ENCODE measurements around the gene KLF16.

DNA sequence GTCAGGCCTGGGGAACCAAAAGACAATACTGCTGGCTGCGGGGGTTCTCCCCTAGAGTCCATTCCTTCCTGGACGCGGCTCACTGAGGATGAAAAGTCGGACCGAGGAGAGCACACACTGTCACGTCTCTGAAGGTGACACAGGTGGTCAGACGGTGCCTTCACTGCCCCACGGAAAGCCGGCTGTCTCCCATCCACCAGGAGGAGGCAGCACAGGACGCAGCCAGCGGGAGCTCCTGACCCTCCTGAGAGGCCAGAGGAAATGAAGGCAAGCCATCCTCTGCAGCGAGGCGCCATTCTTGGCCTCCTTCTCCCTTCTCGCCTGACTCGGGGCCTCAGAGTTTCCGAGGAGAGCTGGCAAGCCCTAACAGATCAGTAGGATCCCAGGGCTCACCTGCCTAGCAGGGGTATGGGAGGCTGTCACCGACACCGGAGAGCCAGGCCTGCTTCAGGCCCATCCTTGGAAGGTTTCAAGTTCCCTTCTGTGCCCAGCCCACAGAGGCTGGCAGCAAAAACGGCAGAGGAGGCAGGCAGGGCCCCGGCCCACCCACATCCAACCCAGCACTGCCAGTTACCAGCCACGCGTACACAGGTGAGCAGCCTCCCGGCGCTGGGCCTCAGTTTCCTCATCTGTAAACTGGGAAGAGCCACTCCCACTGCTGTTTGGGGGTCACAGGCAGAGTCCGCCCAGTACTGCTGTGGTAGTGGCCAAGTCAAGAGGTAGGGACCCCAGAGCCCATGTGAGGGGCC lies 19.6 kb downstream of the KLF16 start:
- TF ChIP-seq, protein P1, sequence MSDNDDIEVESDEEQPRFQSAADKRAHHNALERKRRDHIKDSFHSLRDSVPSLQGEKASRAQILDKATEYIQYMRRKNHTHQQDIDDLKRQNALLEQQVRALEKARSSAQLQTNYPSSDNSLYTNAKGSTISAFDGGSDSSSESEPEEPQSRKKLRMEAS (CRISPR knock-in tag; IDR thresholded peaks at IDR 0.05), result no peak
- TF ChIP-seq NR2C2 (CRISPR knock-in tag; IDR thresholded peaks at IDR 0.05) (no peak), TEAD4 (CRISPR knock-in tag; IDR thresholded peaks at IDR 0.05) (no peak), SOX15 (CRISPR knock-in tag; IDR thresholded peaks at IDR 0.05) (no peak), TP53 (CRISPR knock-in tag; IDR thresholded peaks at IDR 0.05) (no peak)
- TF ChIP-seq, protein P2, sequence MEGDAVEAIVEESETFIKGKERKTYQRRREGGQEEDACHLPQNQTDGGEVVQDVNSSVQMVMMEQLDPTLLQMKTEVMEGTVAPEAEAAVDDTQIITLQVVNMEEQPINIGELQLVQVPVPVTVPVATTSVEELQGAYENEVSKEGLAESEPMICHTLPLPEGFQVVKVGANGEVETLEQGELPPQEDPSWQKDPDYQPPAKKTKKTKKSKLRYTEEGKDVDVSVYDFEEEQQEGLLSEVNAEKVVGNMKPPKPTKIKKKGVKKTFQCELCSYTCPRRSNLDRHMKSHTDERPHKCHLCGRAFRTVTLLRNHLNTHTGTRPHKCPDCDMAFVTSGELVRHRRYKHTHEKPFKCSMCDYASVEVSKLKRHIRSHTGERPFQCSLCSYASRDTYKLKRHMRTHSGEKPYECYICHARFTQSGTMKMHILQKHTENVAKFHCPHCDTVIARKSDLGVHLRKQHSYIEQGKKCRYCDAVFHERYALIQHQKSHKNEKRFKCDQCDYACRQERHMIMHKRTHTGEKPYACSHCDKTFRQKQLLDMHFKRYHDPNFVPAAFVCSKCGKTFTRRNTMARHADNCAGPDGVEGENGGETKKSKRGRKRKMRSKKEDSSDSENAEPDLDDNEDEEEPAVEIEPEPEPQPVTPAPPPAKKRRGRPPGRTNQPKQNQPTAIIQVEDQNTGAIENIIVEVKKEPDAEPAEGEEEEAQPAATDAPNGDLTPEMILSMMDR (IDR thresholded peaks at IDR 0.05), result no peak
- TF ChIP-seq, protein P3, sequence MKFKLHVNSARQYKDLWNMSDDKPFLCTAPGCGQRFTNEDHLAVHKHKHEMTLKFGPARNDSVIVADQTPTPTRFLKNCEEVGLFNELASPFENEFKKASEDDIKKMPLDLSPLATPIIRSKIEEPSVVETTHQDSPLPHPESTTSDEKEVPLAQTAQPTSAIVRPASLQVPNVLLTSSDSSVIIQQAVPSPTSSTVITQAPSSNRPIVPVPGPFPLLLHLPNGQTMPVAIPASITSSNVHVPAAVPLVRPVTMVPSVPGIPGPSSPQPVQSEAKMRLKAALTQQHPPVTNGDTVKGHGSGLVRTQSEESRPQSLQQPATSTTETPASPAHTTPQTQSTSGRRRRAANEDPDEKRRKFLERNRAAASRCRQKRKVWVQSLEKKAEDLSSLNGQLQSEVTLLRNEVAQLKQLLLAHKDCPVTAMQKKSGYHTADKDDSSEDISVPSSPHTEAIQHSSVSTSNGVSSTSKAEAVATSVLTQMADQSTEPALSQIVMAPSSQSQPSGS (CRISPR knock-in tag; IDR thresholded peaks at IDR 0.05; ENCODE audit: borderline replicate concordance, low read depth), result no peak
- TF ChIP-seq, protein P4, sequence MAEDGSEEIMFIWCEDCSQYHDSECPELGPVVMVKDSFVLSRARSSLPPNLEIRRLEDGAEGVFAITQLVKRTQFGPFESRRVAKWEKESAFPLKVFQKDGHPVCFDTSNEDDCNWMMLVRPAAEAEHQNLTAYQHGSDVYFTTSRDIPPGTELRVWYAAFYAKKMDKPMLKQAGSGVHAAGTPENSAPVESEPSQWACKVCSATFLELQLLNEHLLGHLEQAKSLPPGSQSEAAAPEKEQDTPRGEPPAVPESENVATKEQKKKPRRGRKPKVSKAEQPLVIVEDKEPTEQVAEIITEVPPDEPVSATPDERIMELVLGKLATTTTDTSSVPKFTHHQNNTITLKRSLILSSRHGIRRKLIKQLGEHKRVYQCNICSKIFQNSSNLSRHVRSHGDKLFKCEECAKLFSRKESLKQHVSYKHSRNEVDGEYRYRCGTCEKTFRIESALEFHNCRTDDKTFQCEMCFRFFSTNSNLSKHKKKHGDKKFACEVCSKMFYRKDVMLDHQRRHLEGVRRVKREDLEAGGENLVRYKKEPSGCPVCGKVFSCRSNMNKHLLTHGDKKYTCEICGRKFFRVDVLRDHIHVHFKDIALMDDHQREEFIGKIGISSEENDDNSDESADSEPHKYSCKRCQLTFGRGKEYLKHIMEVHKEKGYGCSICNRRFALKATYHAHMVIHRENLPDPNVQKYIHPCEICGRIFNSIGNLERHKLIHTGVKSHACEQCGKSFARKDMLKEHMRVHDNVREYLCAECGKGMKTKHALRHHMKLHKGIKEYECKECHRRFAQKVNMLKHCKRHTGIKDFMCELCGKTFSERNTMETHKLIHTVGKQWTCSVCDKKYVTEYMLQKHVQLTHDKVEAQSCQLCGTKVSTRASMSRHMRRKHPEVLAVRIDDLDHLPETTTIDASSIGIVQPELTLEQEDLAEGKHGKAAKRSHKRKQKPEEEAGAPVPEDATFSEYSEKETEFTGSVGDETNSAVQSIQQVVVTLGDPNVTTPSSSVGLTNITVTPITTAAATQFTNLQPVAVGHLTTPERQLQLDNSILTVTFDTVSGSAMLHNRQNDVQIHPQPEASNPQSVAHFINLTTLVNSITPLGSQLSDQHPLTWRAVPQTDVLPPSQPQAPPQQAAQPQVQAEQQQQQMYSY (CRISPR knock-in tag; IDR thresholded peaks at IDR 0.05), result no peak
- TF ChIP-seq, protein P5, sequence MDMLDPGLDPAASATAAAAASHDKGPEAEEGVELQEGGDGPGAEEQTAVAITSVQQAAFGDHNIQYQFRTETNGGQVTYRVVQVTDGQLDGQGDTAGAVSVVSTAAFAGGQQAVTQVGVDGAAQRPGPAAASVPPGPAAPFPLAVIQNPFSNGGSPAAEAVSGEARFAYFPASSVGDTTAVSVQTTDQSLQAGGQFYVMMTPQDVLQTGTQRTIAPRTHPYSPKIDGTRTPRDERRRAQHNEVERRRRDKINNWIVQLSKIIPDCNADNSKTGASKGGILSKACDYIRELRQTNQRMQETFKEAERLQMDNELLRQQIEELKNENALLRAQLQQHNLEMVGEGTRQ (CRISPR knock-in tag; IDR thresholded peaks at IDR 0.05), result no peak

All from WTC11 (cell line).